ENCODE data around the gene RETREG2.

RETREG2 gene

DNA sequence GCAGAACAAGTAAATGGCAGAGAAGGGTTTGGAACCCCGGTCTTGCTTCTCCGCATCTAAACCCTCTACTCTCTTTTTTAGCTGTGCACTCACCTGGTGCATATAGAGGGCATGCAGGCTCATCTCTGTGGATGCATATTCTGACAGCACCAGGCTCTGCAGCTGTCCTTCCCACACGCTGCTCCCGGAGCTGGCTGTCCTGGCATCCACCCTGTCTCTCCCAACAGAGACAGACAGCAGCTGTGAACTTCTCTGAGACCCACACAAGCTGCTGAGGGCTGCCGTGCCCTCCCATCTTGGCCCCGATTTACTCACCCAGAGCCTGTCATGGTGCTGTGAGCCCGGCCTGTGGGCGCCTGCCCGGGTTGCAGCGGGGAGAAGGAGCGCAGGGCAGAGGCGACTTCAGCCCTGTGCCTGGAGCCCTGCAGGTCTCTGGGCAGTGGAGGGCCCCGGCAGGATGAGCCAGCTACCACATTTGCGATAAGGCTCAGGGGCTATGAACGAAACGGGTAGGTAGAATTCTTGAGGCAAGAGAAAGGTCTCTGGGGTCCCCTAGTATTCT, 44.0 kb downstream of the RETREG2 start:
- H3F3A ChIP-seq (ENCODE audit: insufficient read depth, low read length) = peaks cover 17% of the 10 kb centered on the region; the same call in 1 of the 2 replicates
- no peak overlapping the region for H3K4me3 ChIP-seq (ENCODE audit: low read length)
- no peaks in the 10 kb centered on the region for H4K20me1 ChIP-seq (ENCODE audit: insufficient read depth, low read length)
- no peak overlapping the region for H3K27ac ChIP-seq (ENCODE audit: low read length)
- TF ChIP-seq, protein P1, sequence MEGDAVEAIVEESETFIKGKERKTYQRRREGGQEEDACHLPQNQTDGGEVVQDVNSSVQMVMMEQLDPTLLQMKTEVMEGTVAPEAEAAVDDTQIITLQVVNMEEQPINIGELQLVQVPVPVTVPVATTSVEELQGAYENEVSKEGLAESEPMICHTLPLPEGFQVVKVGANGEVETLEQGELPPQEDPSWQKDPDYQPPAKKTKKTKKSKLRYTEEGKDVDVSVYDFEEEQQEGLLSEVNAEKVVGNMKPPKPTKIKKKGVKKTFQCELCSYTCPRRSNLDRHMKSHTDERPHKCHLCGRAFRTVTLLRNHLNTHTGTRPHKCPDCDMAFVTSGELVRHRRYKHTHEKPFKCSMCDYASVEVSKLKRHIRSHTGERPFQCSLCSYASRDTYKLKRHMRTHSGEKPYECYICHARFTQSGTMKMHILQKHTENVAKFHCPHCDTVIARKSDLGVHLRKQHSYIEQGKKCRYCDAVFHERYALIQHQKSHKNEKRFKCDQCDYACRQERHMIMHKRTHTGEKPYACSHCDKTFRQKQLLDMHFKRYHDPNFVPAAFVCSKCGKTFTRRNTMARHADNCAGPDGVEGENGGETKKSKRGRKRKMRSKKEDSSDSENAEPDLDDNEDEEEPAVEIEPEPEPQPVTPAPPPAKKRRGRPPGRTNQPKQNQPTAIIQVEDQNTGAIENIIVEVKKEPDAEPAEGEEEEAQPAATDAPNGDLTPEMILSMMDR (IDR thresholded peaks at IDR 0.05; ENCODE audit: low read length) = no peak
- no peak for TF ChIP-seq EZH2phosphoT487 (IDR thresholded peaks at IDR 0.05; ENCODE audit: low read length)
- no peak for TF ChIP-seq EZH2 (optimal IDR thresholded peaks at IDR 0.05; ENCODE audit: low read depth, low read length)
- DNase-seq = no peak
- peaks cover 13% of the 10 kb centered on the region for H3K4me1 ChIP-seq (ENCODE audit: low read length)
- no peak overlapping the region for H3K9ac ChIP-seq (ENCODE audit: low read length)
- peaks cover 9% of the 10 kb centered on the region for H3K79me2 ChIP-seq (ENCODE audit: low read length)
- no peaks in the 10 kb centered on the region for H3K9me3 ChIP-seq (replicated peaks; ENCODE audit: insufficient read depth, low read length)
- H3K9me2 ChIP-seq (replicated peaks; ENCODE audit: insufficient read depth, low read length) = no peaks in the 10 kb centered on the region
- no peaks in the 10 kb centered on the region; the same call in 1 of the 2 replicates for H3K36me3 ChIP-seq (replicated peaks; ENCODE audit: insufficient read depth, low read length)
- H3K27me3 ChIP-seq (replicated peaks; ENCODE audit: insufficient read depth, low read length) = no peaks in the 10 kb centered on the region
- no peak overlapping the region for H2AFZ ChIP-seq (ENCODE audit: low read length)
- no peak overlapping the region for H3K4me2 ChIP-seq (ENCODE audit: low read depth, low read length)

DNA sequence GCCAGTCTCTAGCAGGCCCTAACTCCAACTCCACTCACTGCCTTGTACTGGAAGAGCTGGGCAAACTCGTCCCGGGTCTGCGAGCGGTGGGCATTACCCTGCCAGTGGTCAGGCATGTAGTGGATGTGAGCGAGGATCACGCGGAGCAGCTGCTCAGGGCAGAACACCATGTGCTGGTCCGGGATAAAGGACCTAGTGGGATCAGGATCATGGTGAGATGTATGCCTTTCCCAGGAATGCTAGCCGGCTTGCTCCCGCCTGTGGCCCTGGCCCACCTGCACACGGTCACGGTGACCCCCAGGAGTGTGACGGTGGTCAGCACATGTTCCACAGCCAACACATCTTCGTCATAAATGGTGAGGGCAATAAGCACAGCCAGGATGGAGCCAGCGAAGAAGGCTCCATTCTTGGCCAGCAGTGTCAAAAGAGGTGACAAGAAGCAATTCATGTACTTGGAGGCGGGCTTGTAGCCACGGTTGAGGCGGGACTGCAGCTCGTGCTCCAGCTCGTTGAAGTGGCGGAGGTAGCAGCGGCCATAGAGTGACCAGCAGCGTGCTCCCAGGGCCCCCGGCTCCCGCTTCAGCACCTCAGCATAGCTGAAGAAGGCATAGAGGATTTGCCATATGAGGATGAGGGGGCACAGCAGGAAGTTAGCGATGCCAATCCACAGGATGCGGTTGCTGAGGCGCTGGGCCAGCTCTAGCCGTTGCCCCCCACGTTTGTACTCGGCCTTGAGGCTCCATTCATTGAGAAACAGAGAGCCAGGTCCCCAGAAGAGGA, 45.9 kb downstream of the RETREG2 start:
- Histone ChIP-seq H3K27me3 (replicated peaks; ENCODE audit: insufficient read depth, low read length) (no peaks in the 10 kb centered on the region), H3K9ac (ENCODE audit: low read length) (no peak overlapping the region), H3K27ac (ENCODE audit: low read length) (no peak overlapping the region), H3K36me3 (replicated peaks; ENCODE audit: insufficient read depth, low read length) (no peaks in the 10 kb centered on the region; the same call in 1 of the 2 replicates), H4K20me1 (ENCODE audit: insufficient read depth, low read length) (no peaks in the 10 kb centered on the region), H3K9me3 (replicated peaks; ENCODE audit: insufficient read depth, low read length) (no peaks in the 10 kb centered on the region), H3K4me2 (ENCODE audit: low read depth, low read length) (no peak overlapping the region), H3K79me2 (ENCODE audit: low read length) (peaks cover 25% of the 10 kb centered on the region), H3F3A (ENCODE audit: insufficient read depth, low read length) (peaks cover 5% of the 10 kb centered on the region; the same call in 1 of the 2 replicates), H3K9me2 (replicated peaks; ENCODE audit: insufficient read depth, low read length) (no peaks in the 10 kb centered on the region), H3K4me1 (ENCODE audit: low read length) (peaks cover 4% of the 10 kb centered on the region; the same call in 1 of the 2 replicates), H2AFZ (ENCODE audit: low read length) (no peak overlapping the region), H3K4me3 (ENCODE audit: low read length) (no peak overlapping the region)
- no peak for DNase-seq
- TF ChIP-seq EZH2phosphoT487 (IDR thresholded peaks at IDR 0.05; ENCODE audit: low read length) (no peak), EZH2 (optimal IDR thresholded peaks at IDR 0.05; ENCODE audit: low read depth, low read length) (no peak)

DNA sequence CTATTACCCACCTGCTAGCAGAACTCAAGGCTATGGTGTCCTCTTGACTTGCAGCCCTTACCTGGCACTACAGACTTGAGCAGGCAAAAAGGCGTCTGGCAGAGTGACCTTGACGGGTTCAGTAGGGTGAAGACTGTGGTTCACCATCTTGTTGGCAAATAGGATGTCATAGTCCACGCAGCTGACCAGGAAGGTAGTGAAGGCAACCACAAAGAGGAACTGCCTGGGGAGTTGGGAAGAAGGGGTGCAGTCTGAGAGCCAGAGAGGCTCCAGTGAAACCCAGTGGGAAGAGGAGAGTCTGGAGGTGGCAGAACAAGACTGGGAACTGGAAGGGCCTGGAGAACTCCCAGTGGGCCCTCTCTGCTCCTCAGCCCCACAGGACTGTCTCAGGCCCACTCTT, 47.3 kb downstream of the RETREG2 start:
- no peak overlapping the region for H2AFZ ChIP-seq (ENCODE audit: low read length)
- no peak overlapping the region for H3K9ac ChIP-seq (ENCODE audit: low read length)
- no peak for DNase-seq
- H3K27ac ChIP-seq (ENCODE audit: low read length) = no peak overlapping the region
- no peaks in the 10 kb centered on the region; the same call in 1 of the 2 replicates for H3K36me3 ChIP-seq (replicated peaks; ENCODE audit: insufficient read depth, low read length)
- H3K9me3 ChIP-seq (replicated peaks; ENCODE audit: insufficient read depth, low read length) = no peaks in the 10 kb centered on the region
- peaks cover 32% of the 10 kb centered on the region for H3K79me2 ChIP-seq (ENCODE audit: low read length)
- peaks cover 7% of the 10 kb centered on the region for H3F3A ChIP-seq (ENCODE audit: insufficient read depth, low read length)
- no peaks in the 10 kb centered on the region for H4K20me1 ChIP-seq (ENCODE audit: insufficient read depth, low read length)
- TF ChIP-seq EZH2phosphoT487 (IDR thresholded peaks at IDR 0.05; ENCODE audit: low read length) (no peak), EZH2 (optimal IDR thresholded peaks at IDR 0.05; ENCODE audit: low read depth, low read length) (no peak)
- TF ChIP-seq, protein P1 (IDR thresholded peaks at IDR 0.05; ENCODE audit: low read length) = no peak
- H3K4me2 ChIP-seq (ENCODE audit: low read depth, low read length) = no peak overlapping the region
- no peaks in the 10 kb centered on the region for H3K9me2 ChIP-seq (replicated peaks; ENCODE audit: insufficient read depth, low read length)
- no peaks in the 10 kb centered on the region for H3K27me3 ChIP-seq (replicated peaks; ENCODE audit: insufficient read depth, low read length)
- H3K4me3 ChIP-seq (ENCODE audit: low read length) = no peak overlapping the region
- H3K4me1 ChIP-seq (ENCODE audit: low read length) = no peaks in the 10 kb centered on the region

All from MM.1S (cell line).